Chondrocyte (in vitro differentiated cells): ENCODE measurements around the gene TSPAN18. TPM values are rescaled to one million over a fixed set of nuclear protein-coding genes. Genes with fewer than 3 reads are reported as not detected.

Source experiments
- DNase-seq: peaks from one replicate; pipeline ENCODE4 v3.0.0; 2021; ENCODE audit warnings: mixed read lengths, low spot score
- H3K27ac Mint-ChIP-seq: one replicate; pipeline ENCODE4 v1.8.0; 2021; ENCODE audit warnings: mild to moderate bottlenecking, moderate library complexity, mixed read lengths; ENCODE audit not compliant: unreplicated experiment
- H3K27me3 Mint-ChIP-seq: 2 replicates; pipeline ENCODE4 v1.8.0; 2021; ENCODE audit warnings: low read depth, mixed read lengths
- H3K36me3 Mint-ChIP-seq: 2 replicates; pipeline ENCODE4 v1.8.0; 2021; ENCODE audit warnings: low read depth, mixed read lengths
- H3K4me1 Mint-ChIP-seq: 2 replicates; pipeline ENCODE4 v1.8.0; 2021; ENCODE audit warnings: low read depth, mild to moderate bottlenecking, mixed read lengths
- H3K4me3 Mint-ChIP-seq: one replicate; pipeline ENCODE4 v1.8.0; 2021; ENCODE audit warnings: mild to moderate bottlenecking, moderate library complexity, mixed read lengths; ENCODE audit not compliant: unreplicated experiment
- H3K9me3 Mint-ChIP-seq: 2 replicates; pipeline ENCODE4 v1.8.0; 2021; ENCODE audit warnings: low read depth, mixed read lengths
- total RNA-seq: library from RNA; stranded (reverse); gene quantifications from 3 replicates; pipeline ENCODE4 v1.2.1, GENCODE V29; 2021
- TF ChIP-seq, protein P1 (sequence below): fragments of 200-600 bp; sonication (generic); IDR thresholded peaks from 2 replicates; pipeline ENCODE4 v1.5.0; 2021; ENCODE audit warnings: antibody characterized with exemption, mild to moderate bottlenecking, moderate library complexity

Gene TSPAN18
- total RNA-seq, 1 donor from 2014 or later = 4.0 TPM

DNA sequence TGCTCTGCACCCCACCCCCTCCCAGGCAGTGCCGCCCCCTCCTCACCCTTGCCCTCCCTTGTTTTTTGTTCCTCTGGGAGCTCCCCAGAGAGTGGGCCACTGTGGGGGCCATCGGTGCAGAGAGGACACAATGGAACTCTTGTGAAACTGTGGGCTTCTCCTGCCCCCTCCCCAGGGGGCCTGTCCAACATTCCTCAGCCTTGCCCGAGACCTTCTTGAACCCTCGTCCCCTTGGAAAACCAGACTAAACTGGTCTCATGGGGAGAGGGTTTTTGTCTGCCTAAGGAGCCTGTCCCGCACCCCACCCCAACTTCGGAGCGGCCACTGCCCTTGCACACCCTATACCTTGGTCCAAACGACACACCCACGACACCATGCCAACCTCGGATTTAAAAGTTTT is 72.2 kb downstream of the TSPAN18 start:
- H3K4me1 Mint-ChIP-seq = peaks cover 13% of the 10 kb centered on the region
- TF ChIP-seq, protein P1, sequence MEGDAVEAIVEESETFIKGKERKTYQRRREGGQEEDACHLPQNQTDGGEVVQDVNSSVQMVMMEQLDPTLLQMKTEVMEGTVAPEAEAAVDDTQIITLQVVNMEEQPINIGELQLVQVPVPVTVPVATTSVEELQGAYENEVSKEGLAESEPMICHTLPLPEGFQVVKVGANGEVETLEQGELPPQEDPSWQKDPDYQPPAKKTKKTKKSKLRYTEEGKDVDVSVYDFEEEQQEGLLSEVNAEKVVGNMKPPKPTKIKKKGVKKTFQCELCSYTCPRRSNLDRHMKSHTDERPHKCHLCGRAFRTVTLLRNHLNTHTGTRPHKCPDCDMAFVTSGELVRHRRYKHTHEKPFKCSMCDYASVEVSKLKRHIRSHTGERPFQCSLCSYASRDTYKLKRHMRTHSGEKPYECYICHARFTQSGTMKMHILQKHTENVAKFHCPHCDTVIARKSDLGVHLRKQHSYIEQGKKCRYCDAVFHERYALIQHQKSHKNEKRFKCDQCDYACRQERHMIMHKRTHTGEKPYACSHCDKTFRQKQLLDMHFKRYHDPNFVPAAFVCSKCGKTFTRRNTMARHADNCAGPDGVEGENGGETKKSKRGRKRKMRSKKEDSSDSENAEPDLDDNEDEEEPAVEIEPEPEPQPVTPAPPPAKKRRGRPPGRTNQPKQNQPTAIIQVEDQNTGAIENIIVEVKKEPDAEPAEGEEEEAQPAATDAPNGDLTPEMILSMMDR = no peak
- H3K27me3 Mint-ChIP-seq = peaks cover 49% of the 10 kb centered on the region
- no peak for DNase-seq
- H3K27ac Mint-ChIP-seq = no peak overlapping the region
- H3K4me3 Mint-ChIP-seq = no peak overlapping the region
- no peaks in the 10 kb centered on the region for H3K9me3 Mint-ChIP-seq
- peaks cover 2% of the 10 kb centered on the region for H3K36me3 Mint-ChIP-seq

DNA sequence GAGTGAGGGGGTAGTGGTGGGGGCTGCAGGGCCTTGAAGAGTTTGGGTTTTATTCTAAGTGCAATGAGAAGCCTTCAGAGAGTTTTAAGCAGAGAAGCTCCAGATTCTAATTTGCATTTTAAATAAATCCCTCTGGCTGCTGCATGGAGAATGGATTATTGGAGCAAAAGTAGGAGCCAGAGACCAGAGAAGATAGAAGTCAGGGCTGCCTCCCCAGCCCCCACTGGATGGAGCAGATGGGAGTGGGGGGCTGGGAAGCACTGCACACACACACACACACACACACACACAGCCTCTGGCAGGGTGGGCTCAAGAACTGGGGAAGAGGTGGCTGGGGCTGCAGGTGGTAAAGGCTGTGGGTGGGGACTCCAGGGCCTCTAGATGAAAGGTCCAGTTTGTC is 75.6 kb downstream of the TSPAN18 start:
- Mint-ChIP-seq H3K4me1 (peaks cover 26% of the 10 kb centered on the region), H3K27ac (no peak overlapping the region)

DNA sequence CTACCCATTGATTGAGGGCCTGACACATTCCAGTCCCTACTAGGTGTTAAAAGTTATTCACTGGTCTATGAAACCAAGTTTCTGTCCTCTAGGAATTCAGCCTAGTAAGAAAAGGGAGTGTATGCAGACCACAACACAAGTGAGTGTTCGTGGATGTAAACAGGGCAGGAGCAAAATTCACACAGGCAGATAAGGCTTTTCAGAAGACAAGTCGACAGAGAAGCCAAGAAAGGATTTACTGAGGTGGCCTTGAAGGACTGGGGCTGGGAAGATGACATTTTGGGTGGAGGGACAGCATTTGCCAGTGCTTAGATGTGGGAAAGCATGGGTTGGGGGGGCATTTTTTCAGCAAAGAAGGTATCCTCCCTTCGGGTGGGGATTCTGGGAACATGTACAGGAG is 76.2 kb downstream of the TSPAN18 start:
- H3K36me3 Mint-ChIP-seq = no peaks in the 10 kb centered on the region
- DNase-seq = no peak
- peaks cover 31% of the 10 kb centered on the region for H3K27me3 Mint-ChIP-seq
- peaks cover 26% of the 10 kb centered on the region for H3K4me1 Mint-ChIP-seq
- TF ChIP-seq, protein P1 = no peak
- no peaks in the 10 kb centered on the region for H3K9me3 Mint-ChIP-seq
- no peak overlapping the region for H3K27ac Mint-ChIP-seq
- no peak overlapping the region for H3K4me3 Mint-ChIP-seq

More for the DNA sequence above, 75.6 kb downstream of the TSPAN18 start:
- TF ChIP-seq, protein P1 = no peak
- H3K4me3 Mint-ChIP-seq = no peak overlapping the region
- DNase-seq = no peak
- peaks cover 33% of the 10 kb centered on the region for H3K27me3 Mint-ChIP-seq
- no peaks in the 10 kb centered on the region for H3K9me3 Mint-ChIP-seq
- peaks cover 2% of the 10 kb centered on the region for H3K36me3 Mint-ChIP-seq

DNA sequence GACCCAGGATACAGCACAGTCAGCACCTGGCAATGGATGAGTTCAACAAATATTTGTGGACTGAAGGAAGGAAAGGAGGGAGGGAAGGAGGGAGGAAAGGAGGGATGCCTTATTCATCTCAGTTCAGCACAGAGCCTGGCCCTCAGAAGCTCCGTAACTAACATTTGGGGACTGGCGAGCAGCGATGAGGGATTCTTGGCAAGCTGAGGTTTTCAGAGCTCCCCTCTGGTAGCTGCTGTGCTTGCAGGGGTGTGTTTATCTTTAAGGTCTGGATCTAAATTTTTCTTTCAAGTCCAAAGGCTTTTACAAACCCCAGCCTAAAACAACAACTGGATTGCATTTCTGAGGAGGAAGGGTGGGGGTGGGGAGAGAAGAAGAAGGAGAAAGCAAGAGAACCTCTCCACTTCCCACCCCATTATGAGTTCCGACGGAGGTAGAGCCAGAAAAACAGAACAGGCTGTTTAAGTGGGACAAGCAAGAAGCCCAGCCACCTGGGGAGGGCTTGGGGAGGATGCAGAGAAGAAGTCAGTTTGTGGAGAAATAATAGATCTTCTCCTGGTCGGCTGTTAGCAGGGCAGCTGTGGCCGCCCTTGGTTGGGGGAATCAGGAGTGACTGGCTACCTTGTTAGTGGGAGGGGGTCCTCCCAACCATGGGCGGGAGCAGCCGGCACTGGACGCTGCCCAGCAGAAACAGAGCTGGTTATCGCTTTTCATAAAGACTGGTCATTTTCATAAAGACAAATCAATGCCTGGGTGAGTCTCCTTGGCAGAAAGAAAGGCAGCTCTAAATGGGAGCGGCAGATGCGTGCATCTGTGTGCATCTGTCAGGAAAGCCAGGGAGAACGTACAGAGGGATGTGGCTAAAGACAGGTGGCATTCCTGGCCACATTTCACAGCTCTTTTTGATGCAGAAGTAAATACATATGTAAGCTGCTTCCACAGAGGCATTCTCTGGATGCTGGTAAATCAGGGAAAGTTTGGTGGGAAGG is 78.0 kb downstream of the TSPAN18 start:
- Mint-ChIP-seq H3K27ac (no peak overlapping the region), H3K4me1 (peaks cover 13% of the 10 kb centered on the region), H3K4me3 (no peak overlapping the region), H3K36me3 (no peaks in the 10 kb centered on the region), H3K27me3 (peaks cover 32% of the 10 kb centered on the region), H3K9me3 (no peaks in the 10 kb centered on the region)
- TF ChIP-seq, protein P1 = no peak
- no peak for DNase-seq

DNA sequence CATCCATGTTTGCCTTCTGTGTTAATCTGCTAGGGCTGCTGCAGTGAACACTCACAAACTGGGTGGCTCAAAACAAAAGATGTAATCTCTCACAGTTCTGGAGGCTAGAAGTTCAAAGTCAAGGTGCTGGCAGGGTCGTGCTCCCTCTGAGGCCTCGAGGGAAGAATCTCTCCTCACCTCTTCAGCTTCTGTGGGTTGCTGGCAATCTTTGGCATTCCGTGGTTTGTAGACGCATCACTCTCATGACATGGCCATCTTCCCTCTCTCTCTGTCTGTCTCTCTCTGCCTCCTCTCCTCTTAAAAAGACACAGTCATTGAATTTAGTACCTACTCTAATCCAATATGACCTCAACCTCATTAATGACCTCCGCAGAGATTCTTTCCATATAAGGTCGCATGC is 78.8 kb downstream of the TSPAN18 start:
- Mint-ChIP-seq H3K27me3 (peaks cover 36% of the 10 kb centered on the region), H3K9me3 (no peaks in the 10 kb centered on the region), H3K4me3 (no peak overlapping the region), H3K4me1 (peaks cover 13% of the 10 kb centered on the region), H3K27ac (no peak overlapping the region), H3K36me3 (no peaks in the 10 kb centered on the region)
- no peak for DNase-seq
- TF ChIP-seq, protein P1 = no peak
